Activated CD8-positive, alpha-beta memory T cell treated with anti-CD3 and anti-CD28 coated beads, Interleukin-2, amount 50 U/mL, for 48 hours (primary cell): ENCODE data around the gene STX12.
"Not testable (repeated sequence)": the region's sequence is repeated elsewhere in the genome, so short reads cannot be mapped to it uniquely, and the experiment has no call there.

ENCODE experiments used
- DNase-seq: peaks from one replicate; pipeline ENCODE4 v3.0.0-alpha.2; 2020

Gene STX12

GRCh38 chr1:27776276-27776675 lies 3.3 kb downstream of the STX12 start:
- DNase-seq, result not testable (repeated sequence)

GRCh38 chr1:27778056-27778455 lies 5.0 kb downstream of the STX12 start:
- no peak for DNase-seq

- DNase-seq, result no peak
Measured at GRCh38 chr1:27779122-27779521, 6.1 kb downstream of the STX12 start.

- DNase-seq, result no peak
Measured at GRCh38 chr1:27782950-27783349, 9.9 kb downstream of the STX12 start.

- DNase-seq, result no peak
Measured at GRCh38 chr1:27784700-27785099, 11.7 kb downstream of the STX12 start.

- DNase-seq, result no peak
Measured at GRCh38 chr1:27785781-27786455, 12.9 kb downstream of the STX12 start.

GRCh38 chr1:27787895-27788294 lies 14.9 kb downstream of the STX12 start:
- no peak for DNase-seq

- DNase-seq, result no peak
Measured at GRCh38 chr1:27789540-27790041, 16.6 kb downstream of the STX12 start.

- not testable (repeated sequence) for DNase-seq
Measured at GRCh38 chr1:27790270-27790669, 17.3 kb downstream of the STX12 start.

- no peak for DNase-seq
Measured at GRCh38 chr1:27795601-27796000, 22.6 kb downstream of the STX12 start.

GRCh38 chr1:27804791-27805190 lies 31.8 kb downstream of the STX12 start:
- DNase-seq, result no peak

- no peak for DNase-seq
Measured at GRCh38 chr1:27806758-27807157, 33.7 kb downstream of the STX12 start.

- no peak for DNase-seq
Measured at GRCh38 chr1:27807385-27807784, 34.4 kb downstream of the STX12 start.

- not testable (repeated sequence) for DNase-seq
Measured at GRCh38 chr1:27808131-27808530, 35.1 kb downstream of the STX12 start.

GRCh38 chr1:27809883-27810282 lies 36.9 kb downstream of the STX12 start:
- DNase-seq, result no peak

GRCh38 chr1:27811741-27812500 lies 38.9 kb downstream of the STX12 start:
- no peak for DNase-seq

GRCh38 chr1:27816921-27817630 lies 44.1 kb downstream of the STX12 start:
- DNase-seq, result no peak

GRCh38 chr1:27821761-27822315 lies 48.8 kb downstream of the STX12 start:
- no peak for DNase-seq

GRCh38 chr1:27823784-27824183 lies 50.8 kb downstream of the STX12 start:
- no peak for DNase-seq

- DNase-seq, result no peak
Measured at GRCh38 chr1:27824411-27824810, 51.4 kb downstream of the STX12 start.

GRCh38 chr1:27829339-27829960 lies 56.4 kb downstream of the STX12 start:
- not testable (repeated sequence) for DNase-seq

GRCh38 chr1:27830621-27831440 lies 57.8 kb downstream of the STX12 start, which contains the start of gene PPP1R8:
Gene PPP1R8, plus strand, starts transcription at chr1:27830782. Its CDS starts 54 bp downstream, at chr1:27830836.
- DNase-seq, result peak; percentile 92
